GM12892 (cell line): ENCODE measurements around the gene CTNNA3.

Experiments used
- POLR2A ChIP-seq: IDR thresholded peaks from 2 replicates; pipeline ENCODE4 v1.6.1; 2011; ENCODE audit warnings: low read depth, low read length, control low read depth
- POLR2AphosphoS5 ChIP-seq: IDR thresholded peaks from 2 replicates; pipeline ENCODE4 v1.6.1; 2011; ENCODE audit warnings: low read depth, low read length, control low read depth
- TAF1 ChIP-seq: IDR thresholded peaks from 2 replicates; pipeline ENCODE4 v1.6.1; 2011; ENCODE audit warnings: low read depth, mild to moderate bottlenecking, control low read depth, low read length, borderline replicate concordance

DNA sequence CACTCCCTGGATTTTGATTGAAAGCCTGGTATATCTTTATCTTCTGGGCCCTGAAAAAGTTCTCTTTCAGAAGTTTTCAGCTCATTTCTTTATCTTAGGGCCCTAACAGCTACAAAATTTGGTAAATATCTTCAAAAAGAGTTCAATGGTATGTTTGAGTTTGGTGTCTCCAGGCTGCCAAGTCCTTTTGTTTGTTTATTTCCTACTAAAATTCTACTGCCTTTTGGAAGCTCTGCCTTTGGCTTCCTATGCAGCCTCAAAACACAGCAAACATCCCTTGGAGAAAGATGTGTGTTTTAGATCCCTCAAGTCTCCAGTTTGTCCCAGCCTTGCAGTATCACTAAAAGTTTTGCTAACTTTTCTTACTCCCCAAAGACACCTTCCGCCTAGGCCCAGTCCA, 623.3 kb downstream of the CTNNA3 start:
- TF ChIP-seq POLR2A (no peak), TAF1 (no peak), POLR2AphosphoS5 (no peak)
